ENCODE measurements around the gene BMAL2.

DNA sequence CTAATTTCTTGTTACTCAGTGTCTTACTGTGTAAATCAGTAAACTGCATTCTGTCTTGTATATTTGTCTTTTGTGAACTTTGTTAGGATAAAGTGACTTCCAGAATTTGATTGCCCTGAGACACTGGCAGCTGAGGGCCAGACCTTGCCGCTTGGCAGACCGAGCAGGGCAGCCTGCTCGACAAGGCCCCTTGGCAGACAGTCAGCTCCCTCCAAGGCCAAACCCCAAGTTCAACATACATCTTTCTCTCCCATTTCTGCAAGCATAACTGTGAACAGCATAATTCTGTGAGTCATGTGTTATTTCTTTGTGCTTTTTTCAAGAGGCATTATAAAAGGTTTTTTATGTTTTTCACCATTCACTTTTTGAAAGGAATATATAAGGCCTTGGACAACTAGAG is 39.2 kb upstream of the BMAL2 start:
- TF ChIP-seq POLR2A (IDR thresholded peaks at IDR 0.05; ENCODE audit: borderline replicate concordance, extremely low read depth, insufficient read depth, insufficient read length) (no peak), CTCF (IDR thresholded peaks at IDR 0.05 in 2 of 3, conservative IDR thresholded peaks at IDR 0.05 in 1 of 3; ENCODE audit: borderline replicate concordance in 1 of 3, insufficient read depth in 1 of 3, low read depth in 2 of 3, low read length in 2 of 3) (no peak)

Measured in HCT116 (cell line).